H9 (cell line): Measurements from ENCODE around the gene RBM18. TPM values are rescaled to one million over a fixed set of nuclear protein-coding genes. Genes with fewer than 3 reads are reported as not detected.

Experiments used
- DNase-seq: peaks from one replicate; pipeline ENCODE4 v3.0.0-alpha.2; 2017
- H2AFZ ChIP-seq: one replicate; pipeline ENCODE4 v1.6.1; 2013; ENCODE audit warnings: mild to moderate bottlenecking, low read length, control low read depth, moderate library complexity
- H2AK5ac ChIP-seq: 2 replicates; pipeline ENCODE4 v1.6.1; 2013; ENCODE audit warnings: low read length, control low read depth, mixed read lengths; ENCODE audit not compliant: insufficient read length
- H2BK120ac ChIP-seq: one replicate; pipeline ENCODE4 v1.6.1; 2013; ENCODE audit warnings: low read depth, mild to moderate bottlenecking, low read length, control low read depth, inconsistent platforms; ENCODE audit not compliant: poor library complexity, severe bottlenecking
- H2BK12ac ChIP-seq: 2 replicates; pipeline ENCODE4 v1.6.1; 2013; ENCODE audit warnings: low read length, control low read depth, mixed read lengths, low read depth; ENCODE audit not compliant: insufficient read length
- H2BK15ac ChIP-seq: 2 replicates; pipeline ENCODE4 v1.6.1; 2013; ENCODE audit warnings: low read depth, low read length, control low read depth
- H2BK20ac ChIP-seq: one replicate; pipeline ENCODE4 v1.6.1; 2013; ENCODE audit warnings: low read depth, mild to moderate bottlenecking, low read length, control low read depth, inconsistent platforms; ENCODE audit not compliant: poor library complexity, severe bottlenecking
- H2BK5ac ChIP-seq: 2 replicates; pipeline ENCODE4 v1.6.1; 2013; ENCODE audit warnings: low read length, control low read depth, mixed read lengths; ENCODE audit not compliant: insufficient read length
- H3K14ac ChIP-seq: 2 replicates; pipeline ENCODE4 v1.6.1; 2013; ENCODE audit warnings: low read length, control low read depth; ENCODE audit not compliant: insufficient read depth
- H3K18ac ChIP-seq: 2 replicates; pipeline ENCODE4 v1.6.1; 2013; ENCODE audit warnings: low read depth, mild to moderate bottlenecking, mixed read lengths, low read length, control low read depth; ENCODE audit not compliant: insufficient read length
- H3K23ac ChIP-seq: 2 replicates; pipeline ENCODE4 v1.6.1; 2013; ENCODE audit warnings: low read length, control low read depth, mixed read lengths, low read depth; ENCODE audit not compliant: insufficient read length
- H3K23me2 ChIP-seq: 2 replicates; pipeline ENCODE4 v1.6.1; 2013; ENCODE audit warnings: low read depth, mild to moderate bottlenecking, mixed read lengths, low read length, control low read depth; ENCODE audit not compliant: insufficient read length, poor library complexity, severe bottlenecking
- H3K27ac ChIP-seq: 2 replicates; pipeline ENCODE4 v1.5.1; 2013; ENCODE audit warnings: low read length, control low read depth, mixed read lengths, low read depth; ENCODE audit not compliant: insufficient read length
- H3K27me3 ChIP-seq: 2 replicates; pipeline ENCODE4 v1.6.1; 2013; ENCODE audit warnings: low read length, control low read depth, inconsistent platforms; ENCODE audit not compliant: insufficient read depth
- H3K4ac ChIP-seq: 2 replicates; pipeline ENCODE4 v1.6.1; 2013; ENCODE audit warnings: low read depth, mild to moderate bottlenecking, control low read depth, inconsistent platforms, low read length, moderate library complexity
- H3K4me1 ChIP-seq: 2 replicates; pipeline ENCODE4 v1.6.1; 2013; ENCODE audit warnings: low read length, control low read depth, inconsistent platforms; ENCODE audit not compliant: insufficient read depth
- H3K4me2 ChIP-seq: 2 replicates; pipeline ENCODE4 v1.6.1; 2013; ENCODE audit warnings: low read length, control low read depth, mixed read lengths; ENCODE audit not compliant: insufficient read length, insufficient read depth
- H3K56ac ChIP-seq: 2 replicates; pipeline ENCODE4 v1.6.1; 2013; ENCODE audit warnings: low read depth, mild to moderate bottlenecking, mixed read lengths, low read length, control low read depth; ENCODE audit not compliant: insufficient read length
- H3K79me1 ChIP-seq: 2 replicates; pipeline ENCODE4 v1.6.1; 2013; ENCODE audit warnings: low read depth, mild to moderate bottlenecking, moderate library complexity, low read length, control low read depth, inconsistent platforms; ENCODE audit not compliant: insufficient read depth, poor library complexity, severe bottlenecking
- H3K79me2 ChIP-seq: 2 replicates; pipeline ENCODE4 v1.6.1; 2013; ENCODE audit warnings: low read length, control low read depth, inconsistent platforms; ENCODE audit not compliant: insufficient read depth
- H3K9ac ChIP-seq: 2 replicates; pipeline ENCODE4 v1.6.1; 2013; ENCODE audit warnings: low read length, control low read depth, mixed read lengths; ENCODE audit not compliant: insufficient read length; ENCODE audit errors: extremely low read depth
- H3K9me3 ChIP-seq: one replicate; pipeline ENCODE4 v1.6.1; 2013; ENCODE audit warnings: low read depth, low read length, inconsistent platforms; ENCODE audit not compliant: control insufficient read depth
- H3T11ph ChIP-seq: one replicate; pipeline ENCODE4 v1.6.1; 2013; ENCODE audit warnings: mild to moderate bottlenecking, low read length, control low read depth, inconsistent platforms
- H4K20me1 ChIP-seq: one replicate; pipeline ENCODE4 v1.6.1; 2013; ENCODE audit not compliant: control insufficient read depth, insufficient read length, insufficient read depth
- H4K5ac ChIP-seq: 2 replicates; pipeline ENCODE4 v1.6.1; 2013; ENCODE audit warnings: low read depth, mild to moderate bottlenecking, mixed read lengths, low read length, control low read depth; ENCODE audit not compliant: insufficient read length
- H4K8ac ChIP-seq: replicated peaks from 2 replicates; pipeline ENCODE4 v1.6.1; 2013; ENCODE audit warnings: low read length, control low read depth, mixed read lengths, low read depth; ENCODE audit not compliant: insufficient read length
- H4K91ac ChIP-seq: 2 replicates; pipeline ENCODE4 v1.6.1; 2013; ENCODE audit warnings: low read depth, mild to moderate bottlenecking, moderate library complexity, mixed read lengths, low read length, control low read depth; ENCODE audit not compliant: insufficient read length
- H3K27ac Mint-ChIP-seq, 3 experiments: 2 replicates in 2 of 3; 3 replicates in 1 of 3; pipeline ENCODE4 v1.8.0; 2020 to 2021; ENCODE audit warnings: mixed read lengths in 3 of 3, mild to moderate bottlenecking in 1 of 3, moderate library complexity in 1 of 3
- H3K27me3 Mint-ChIP-seq: 2 replicates; pipeline ENCODE4 v1.8.0; 2021; ENCODE audit warnings: low read depth, mild to moderate bottlenecking, moderate library complexity, mixed read lengths
- H3K36me3 Mint-ChIP-seq, 3 experiments: 2 replicates in 2 of 3; 3 replicates in 1 of 3; pipeline ENCODE4 v1.8.0; 2020 to 2021; ENCODE audit warnings: low read depth in 3 of 3, mixed read lengths in 3 of 3; ENCODE audit not compliant: insufficient read depth in 1 of 3
- H3K4me1 Mint-ChIP-seq, 2 experiments: 2 replicates each; pipeline ENCODE4 v1.8.0; 2020; ENCODE audit warnings: mixed read lengths in 2 of 2
- H3K4me3 Mint-ChIP-seq, 2 experiments: 2 replicates in 1 of 2; 3 replicates in 1 of 2; pipeline ENCODE4 v1.8.0; 2020 to 2021; ENCODE audit warnings: mild to moderate bottlenecking in 2 of 2, mixed read lengths in 2 of 2, moderate library complexity in 1 of 2
- H3K9me3 Mint-ChIP-seq, 2 experiments: 2 replicates in 1 of 2; 3 replicates in 1 of 2; pipeline ENCODE4 v1.8.0; 2020; ENCODE audit warnings: mild to moderate bottlenecking in 2 of 2, mixed read lengths in 2 of 2, moderate library complexity in 1 of 2
- WGBS: extraction: QIAGEN DNeasy Blood & Tissue Kit; methylation state at CpG from one replicate; pipeline ENCODE4 v1.1.7; 2013; ENCODE audit warnings: missing lambda C conversion rate, low lambda C conversion rate, mixed read lengths; ENCODE audit not compliant: insufficient read length; ENCODE audit errors: extremely low coverage; 5-methylcytosine and 5-hydroxymethylcytosine counted together
- total RNA-seq: library from RNA; stranded (reverse); gene quantifications from 2 replicates; pipeline ENCODE4 v1.2.1, GENCODE V29; 2021
- TF ChIP-seq, protein P1 (sequence below): fragments of 200-600 bp; sonication (generic); conservative IDR thresholded peaks from 3 replicates; pipeline ENCODE4 v1.8.0; 2021; ENCODE audit warnings: antibody characterized with exemption, mild to moderate bottlenecking

RBM18 gene
- total RNA-seq, 1 experiment from 2014 or later = 18.9 TPM

DNA sequence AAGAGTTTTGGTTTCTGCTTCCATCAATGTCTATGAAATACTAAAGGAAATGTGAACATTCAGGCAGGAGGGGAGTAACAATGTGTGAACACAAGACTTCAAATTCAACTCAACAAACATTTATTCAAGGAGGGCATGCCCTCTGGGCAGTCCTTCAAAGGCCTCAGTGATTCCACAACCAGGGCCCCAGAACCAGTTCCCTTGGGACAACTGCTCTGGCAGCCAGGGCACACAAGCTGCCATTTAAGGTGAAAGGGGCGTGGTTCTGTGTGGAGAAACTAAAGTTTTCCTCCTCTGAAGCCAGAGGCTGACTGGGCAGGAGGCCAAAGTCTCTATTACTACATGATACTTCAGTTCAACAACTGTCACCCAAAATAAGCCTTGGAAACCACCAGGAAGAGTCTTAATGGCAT lies 3.2 kb downstream of the RBM18 start:
- no peak overlapping the region for H2BK5ac ChIP-seq
- H3K79me1 ChIP-seq = peaks cover 7% of the 10 kb centered on the region
- H3K9ac ChIP-seq = no peak overlapping the region
- peaks cover 3 to 35% (median 15%) of the 10 kb centered on the region in 3 experiments; a peak in 6 of 7 replicates for H3K36me3 Mint-ChIP-seq
- H4K91ac ChIP-seq = no peak overlapping the region
- H3K4me1 Mint-ChIP-seq = peaks cover 13% of the 10 kb centered on the region in 2 experiments; a peak in 3 of 4 replicates
- no peak overlapping the region for H3T11ph ChIP-seq
- H3K4me2 ChIP-seq = no peak overlapping the region
- H2BK20ac ChIP-seq = no peak overlapping the region
- H2BK12ac ChIP-seq = no peak overlapping the region
- H3K23me2 ChIP-seq = peaks cover 11% of the 10 kb centered on the region
- H3K4ac ChIP-seq = no peak overlapping the region
- no peaks in the 10 kb centered on the region for H3K27me3 Mint-ChIP-seq
- H3K14ac ChIP-seq = no peak overlapping the region
- no peaks in the 10 kb centered on the region for H3K4me1 ChIP-seq
- H3K56ac ChIP-seq = no peak overlapping the region
- H3K27me3 ChIP-seq = no peaks in the 10 kb centered on the region
- H3K79me2 ChIP-seq = peaks cover 6% of the 10 kb centered on the region; the same call in 1 of the 2 replicates
- H2AK5ac ChIP-seq = no peak overlapping the region
- H3K9me3 ChIP-seq = no peaks in the 10 kb centered on the region
- H3K9me3 Mint-ChIP-seq = no peaks in the 10 kb centered on the region
- H4K8ac ChIP-seq = no peak overlapping the region
- WGBS = no CpG with 5 or more reads among the region's 1 CpG
- TF ChIP-seq, protein P1, sequence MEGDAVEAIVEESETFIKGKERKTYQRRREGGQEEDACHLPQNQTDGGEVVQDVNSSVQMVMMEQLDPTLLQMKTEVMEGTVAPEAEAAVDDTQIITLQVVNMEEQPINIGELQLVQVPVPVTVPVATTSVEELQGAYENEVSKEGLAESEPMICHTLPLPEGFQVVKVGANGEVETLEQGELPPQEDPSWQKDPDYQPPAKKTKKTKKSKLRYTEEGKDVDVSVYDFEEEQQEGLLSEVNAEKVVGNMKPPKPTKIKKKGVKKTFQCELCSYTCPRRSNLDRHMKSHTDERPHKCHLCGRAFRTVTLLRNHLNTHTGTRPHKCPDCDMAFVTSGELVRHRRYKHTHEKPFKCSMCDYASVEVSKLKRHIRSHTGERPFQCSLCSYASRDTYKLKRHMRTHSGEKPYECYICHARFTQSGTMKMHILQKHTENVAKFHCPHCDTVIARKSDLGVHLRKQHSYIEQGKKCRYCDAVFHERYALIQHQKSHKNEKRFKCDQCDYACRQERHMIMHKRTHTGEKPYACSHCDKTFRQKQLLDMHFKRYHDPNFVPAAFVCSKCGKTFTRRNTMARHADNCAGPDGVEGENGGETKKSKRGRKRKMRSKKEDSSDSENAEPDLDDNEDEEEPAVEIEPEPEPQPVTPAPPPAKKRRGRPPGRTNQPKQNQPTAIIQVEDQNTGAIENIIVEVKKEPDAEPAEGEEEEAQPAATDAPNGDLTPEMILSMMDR = no peak
- no peak overlapping the region for H3K4me3 Mint-ChIP-seq
- no peak overlapping the region for H3K23ac ChIP-seq
- H4K5ac ChIP-seq = no peak overlapping the region
- H2AFZ ChIP-seq = no peak overlapping the region
- H3K27ac Mint-ChIP-seq = no peak overlapping the region
- no peak overlapping the region for H3K27ac ChIP-seq
- H4K20me1 ChIP-seq = no peaks in the 10 kb centered on the region
- no peak overlapping the region for H2BK120ac ChIP-seq
- H2BK15ac ChIP-seq = no peak overlapping the region
- no peak overlapping the region for H3K18ac ChIP-seq
- no peak for DNase-seq
